PC-3 (cell line): Measurements from ENCODE around the gene ALKBH3. TPM values are rescaled to one million over a fixed set of nuclear protein-coding genes. Genes with fewer than 3 reads are reported as not detected.

Source experiments
- ATAC-seq: fragments of 200-7000 bp; cut with Tn5 transposase; 2 replicates; pipeline ENCODE4 v1.9.1; 2020; ENCODE audit warnings: mild to moderate bottlenecking, moderate library complexity
- BruUV-seq: library from RNA; stranded (reverse); fragments of 400-500 nt; replicated peaks from 2 replicates; lab custom pipeline; 2021; lab: Mats Ljungman, UMichigan
- CTCF ChIA-PET: fragments of 300-600 bp; sonication (Branson Sonifier 250); formaldehyde crosslinking; loops from one replicate; lab custom pipeline; 2022; ENCODE audit warnings: antibody characterized with exemption; lab: Charles Lee
- POLR2A ChIA-PET: fragments of 300-600 bp; sonication (Branson Sonifier 250); formaldehyde crosslinking; loops from one replicate; lab custom pipeline; 2022; ENCODE audit warnings: antibody characterized with exemption; ENCODE audit not compliant: unreplicated experiment; lab: Charles Lee
- DNase-seq: peaks from one replicate; pipeline ENCODE4 v3.0.0-alpha.2; 2015
- H2AFZ ChIP-seq: fragments of 300-600 bp; sonication (generic); 2 replicates; pipeline ENCODE4 v1.6.0; 2016; ENCODE audit warnings: antibody characterized with exemption, low read length
- H3F3A ChIP-seq: fragments of 300-600 bp; sonication (generic); one replicate; pipeline ENCODE4 v1.6.0; 2017; ENCODE audit warnings: antibody characterized with exemption, low read length, control low read depth, mild to moderate bottlenecking; ENCODE audit not compliant: unreplicated experiment
- H3K27ac ChIP-seq: fragments of 300-600 bp; sonication (generic); 2 replicates; pipeline ENCODE4 v1.5.1; 2016; ENCODE audit warnings: mild to moderate bottlenecking, low read length
- H3K27me3 ChIP-seq: fragments of 300-600 bp; sonication (generic); 2 replicates; pipeline ENCODE4 v1.6.1; 2016; ENCODE audit warnings: low read length, mixed read lengths
- H3K36me3 ChIP-seq: fragments of 300-600 bp; sonication (generic); 2 replicates; pipeline ENCODE4 v1.6.1; 2016; ENCODE audit warnings: low read depth, mixed run types, low read length, mixed read lengths
- H3K4me1 ChIP-seq: fragments of 300-600 bp; sonication (generic); 2 replicates; pipeline ENCODE4 v1.5.1; 2016; ENCODE audit warnings: low read length; ENCODE audit not compliant: insufficient read depth
- H3K4me2 ChIP-seq: fragments of 300-600 bp; sonication (generic); 2 replicates; pipeline ENCODE4 v1.6.0; 2016; ENCODE audit warnings: low read length
- H3K4me3 ChIP-seq: fragments of 300-600 bp; sonication (generic); 2 replicates; pipeline ENCODE4 v1.5.1; 2016; ENCODE audit warnings: mild to moderate bottlenecking, low read length, mixed read lengths
- H3K79me2 ChIP-seq: fragments of 300-600 bp; sonication (generic); 2 replicates; pipeline ENCODE4 v1.6.1; 2017; ENCODE audit warnings: low read length, mixed read lengths
- H3K9ac ChIP-seq: fragments of 300-600 bp; sonication (generic); 2 replicates; pipeline ENCODE4 v1.6.0; 2016; ENCODE audit warnings: mild to moderate bottlenecking, low read length
- H3K9me2 ChIP-seq: fragments of 300-600 bp; sonication (generic); replicated peaks from 2 replicates; pipeline ENCODE4 v1.6.1; 2016; ENCODE audit warnings: mixed run types, low read length, mixed read lengths
- H3K9me3 ChIP-seq: fragments of 300-600 bp; sonication (generic); 2 replicates; pipeline ENCODE4 v1.6.1; 2016; ENCODE audit warnings: low read length, mixed read lengths
- H4K20me1 ChIP-seq: fragments of 300-600 bp; sonication (generic); 2 replicates; pipeline ENCODE4 v1.6.1; 2016; ENCODE audit warnings: low read length, mixed read lengths
- CTCF ChIP-seq: fragments of 300-600 bp; sonication (generic); conservative IDR thresholded peaks from 2 replicates; pipeline ENCODE4 v1.5.1; 2017; ENCODE audit warnings: antibody characterized with exemption, low read depth, mild to moderate bottlenecking, low read length
- EZH2 ChIP-seq: fragments of 300-600 bp; sonication (generic); IDR thresholded peaks from one replicate; pipeline ENCODE4 v1.6.1; 2017; ENCODE audit warnings: antibody characterized with exemption, mild to moderate bottlenecking, low read length; ENCODE audit not compliant: unreplicated experiment
- EZH2phosphoT487 ChIP-seq: fragments of 300-600 bp; sonication (generic); IDR thresholded peaks from 2 replicates; pipeline ENCODE4 v1.6.1; 2018; ENCODE audit warnings: mild to moderate bottlenecking, antibody characterized with exemption, low read length, borderline replicate concordance
- intact Hi-C: fragments of 100-400 bp; cut with micrococcal nuclease; formaldehyde crosslinking; loops from 2 replicates; pipeline ENCODE4 v1.9.0; 2023
- total RNA-seq: library from RNA; depleted of rRNA; stranded (reverse); fragments of >200 nt; gene quantifications from 2 replicates; pipeline ENCODE4 v1.2.3, GENCODE V29; 2014

Gene ALKBH3
- total RNA-seq, 1 experiment from 2014 or later: 55.5 TPM

- intact Hi-C loops: no loop called here
- no peaks in the 10 kb centered on the region for H3K79me2 ChIP-seq
- H3K27me3 ChIP-seq: no peaks in the 10 kb centered on the region
- H3K9me2 ChIP-seq: no peaks in the 10 kb centered on the region
- no peak overlapping the region for H3K27ac ChIP-seq
- TF ChIP-seq CTCF: no peak
- TF ChIP-seq EZH2: no peak
- TF ChIP-seq EZH2phosphoT487: no peak
- peaks cover 5% of the 10 kb centered on the region for H3K4me1 ChIP-seq
- H3F3A ChIP-seq: no peaks in the 10 kb centered on the region
- no peak overlapping the region for H3K4me2 ChIP-seq
- no peaks in the 10 kb centered on the region for H4K20me1 ChIP-seq
- no peak overlapping the region for H2AFZ ChIP-seq
- ATAC-seq (no peak), DNase-seq (no peak)
- ChIA-PET POLR2A (no interaction called here), CTCF (no interaction called here)
- no peaks in the 10 kb centered on the region for H3K9me3 ChIP-seq
- BruUV-seq: no TSS peak
- no peak overlapping the region for H3K4me3 ChIP-seq
- H3K9ac ChIP-seq: no peak overlapping the region
- H3K36me3 ChIP-seq: no peaks in the 10 kb centered on the region
These were observed 48.1 kb downstream of the ALKBH3 start for GRCh38 chr11:43928721-43929120.

- CTCF ChIA-PET: no interaction called here
- no peaks in the 10 kb centered on the region for H3K36me3 ChIP-seq
- ATAC-seq (no peak), DNase-seq (no peak)
- no peak overlapping the region for H3K9ac ChIP-seq
- H3F3A ChIP-seq: no peaks in the 10 kb centered on the region
- peaks cover 5% of the 10 kb centered on the region; the same call in 1 of the 2 replicates for H3K4me1 ChIP-seq
- H3K4me2 ChIP-seq: no peak overlapping the region
- no peak overlapping the region for H3K4me3 ChIP-seq
- no peaks in the 10 kb centered on the region for H3K79me2 ChIP-seq
- BruUV-seq: no TSS peak
- no peaks in the 10 kb centered on the region for H3K9me3 ChIP-seq
- no peaks in the 10 kb centered on the region for H3K27me3 ChIP-seq
- H3K9me2 ChIP-seq: no peaks in the 10 kb centered on the region
- intact Hi-C loops: no loop called here
- no peak overlapping the region for H3K27ac ChIP-seq
- POLR2A ChIA-PET: no interaction called here
- no peaks in the 10 kb centered on the region for H4K20me1 ChIP-seq
- no peak overlapping the region for H2AFZ ChIP-seq
- no peak for TF ChIP-seq EZH2
- TF ChIP-seq CTCF: no peak
- no peak for TF ChIP-seq EZH2phosphoT487
These were observed 50.5 kb downstream of the ALKBH3 start for GRCh38 chr11:43930868-43931716.

- DNase-seq (no peak), ATAC-seq (no peak)
- no peak overlapping the region for H3K9ac ChIP-seq
- H3K27me3 ChIP-seq: no peaks in the 10 kb centered on the region
- H3K27ac ChIP-seq: no peak overlapping the region
- H4K20me1 ChIP-seq: no peaks in the 10 kb centered on the region
- ChIA-PET CTCF (no interaction called here), POLR2A (no interaction called here)
- no peak overlapping the region for H3K4me3 ChIP-seq
- H3K9me2 ChIP-seq: no peaks in the 10 kb centered on the region
- no peaks in the 10 kb centered on the region for H3K9me3 ChIP-seq
- H3K36me3 ChIP-seq: no peaks in the 10 kb centered on the region
- BruUV-seq: no TSS peak
- H3K4me2 ChIP-seq: no peak overlapping the region
- no peaks in the 10 kb centered on the region for H3F3A ChIP-seq
- H2AFZ ChIP-seq: no peak overlapping the region
- H3K79me2 ChIP-seq: no peaks in the 10 kb centered on the region
- intact Hi-C loops: no loop called here
- TF ChIP-seq EZH2 (no peak), CTCF (no peak), EZH2phosphoT487 (no peak)
- H3K4me1 ChIP-seq: peaks cover 5% of the 10 kb centered on the region; the same call in 1 of the 2 replicates
These were observed 51.0 kb downstream of the ALKBH3 start for GRCh38 chr11:43931717-43932039.
